VCaP (cell line): Measurements from ENCODE around the gene EP400.
A peak's percentile ranks its signal among the peaks of the same experiment; 100 is the strongest.
"Not testable (repeated sequence)": the region's sequence is repeated elsewhere in the genome, so short reads cannot be mapped to it uniquely, and the experiment has no call there.

ENCODE experiments used
- H3K27ac ChIP-seq: fragments of 450-650 bp; 2 replicates; pipeline ENCODE4 v1.5.1; 2017
- CTCF ChIP-seq: fragments of 450-650 bp; conservative IDR thresholded peaks from 2 replicates; pipeline ENCODE4 v1.5.1; 2017; ENCODE audit warnings: mild to moderate bottlenecking, moderate library complexity

The EP400 gene

GRCh38 chr12:131950182-131950913 lies 606 bp downstream of the EP400 start:
- TF ChIP-seq CTCF: no peak
- H3K27ac ChIP-seq: peak overlapping the region; percentile 88

DNA sequence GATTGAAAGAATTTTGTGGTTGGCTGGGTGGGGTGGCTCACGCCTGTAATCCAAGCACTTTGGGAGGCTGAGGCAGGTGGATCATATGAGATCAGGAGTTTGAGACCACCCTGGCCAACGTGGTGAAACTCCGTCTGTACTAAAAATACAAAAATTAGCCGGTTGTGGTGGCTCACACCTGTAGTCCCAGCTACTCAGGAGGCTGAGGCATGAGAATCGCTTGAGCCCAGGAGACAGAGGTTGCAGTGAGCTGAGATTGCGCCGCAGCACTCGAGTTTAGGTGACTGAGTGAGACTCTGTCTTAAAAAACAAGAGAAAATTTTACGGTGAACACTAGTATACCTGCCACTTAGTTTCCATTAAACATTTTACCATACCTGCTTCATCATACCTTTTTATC lies 4.1 kb downstream of the EP400 start:
- peak overlapping the region; percentile 67 for H3K27ac ChIP-seq

DNA sequence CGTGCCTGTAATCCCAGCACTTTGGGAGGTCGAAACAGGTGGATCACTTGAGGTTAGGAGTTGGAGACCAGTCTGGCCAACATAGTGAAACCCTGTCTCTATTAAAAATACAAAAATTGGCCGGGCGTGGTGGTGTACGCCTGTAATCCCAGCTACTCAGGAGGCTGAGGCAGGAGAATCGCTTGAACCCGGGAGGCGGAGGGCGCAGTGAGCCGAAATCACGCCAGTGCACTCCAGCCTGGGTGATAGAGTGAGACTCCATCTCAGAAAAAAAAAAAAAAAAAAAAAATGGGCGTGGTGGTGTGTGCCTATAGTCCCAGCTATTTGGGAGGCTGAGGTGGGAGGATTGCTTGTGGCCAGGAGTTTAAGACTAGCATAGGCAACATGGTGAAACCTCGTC lies 4.7 kb downstream of the EP400 start:
- not testable (repeated sequence) for H3K27ac ChIP-seq

GRCh38 chr12:131959116-131959515 lies 9.4 kb downstream of the EP400 start:
- H3K27ac ChIP-seq: no peak overlapping the region
- TF ChIP-seq CTCF: no peak

GRCh38 chr12:131959641-131960589 lies 10.2 kb downstream of the EP400 start:
- no peak overlapping the region for H3K27ac ChIP-seq
- no peak for TF ChIP-seq CTCF

DNA sequence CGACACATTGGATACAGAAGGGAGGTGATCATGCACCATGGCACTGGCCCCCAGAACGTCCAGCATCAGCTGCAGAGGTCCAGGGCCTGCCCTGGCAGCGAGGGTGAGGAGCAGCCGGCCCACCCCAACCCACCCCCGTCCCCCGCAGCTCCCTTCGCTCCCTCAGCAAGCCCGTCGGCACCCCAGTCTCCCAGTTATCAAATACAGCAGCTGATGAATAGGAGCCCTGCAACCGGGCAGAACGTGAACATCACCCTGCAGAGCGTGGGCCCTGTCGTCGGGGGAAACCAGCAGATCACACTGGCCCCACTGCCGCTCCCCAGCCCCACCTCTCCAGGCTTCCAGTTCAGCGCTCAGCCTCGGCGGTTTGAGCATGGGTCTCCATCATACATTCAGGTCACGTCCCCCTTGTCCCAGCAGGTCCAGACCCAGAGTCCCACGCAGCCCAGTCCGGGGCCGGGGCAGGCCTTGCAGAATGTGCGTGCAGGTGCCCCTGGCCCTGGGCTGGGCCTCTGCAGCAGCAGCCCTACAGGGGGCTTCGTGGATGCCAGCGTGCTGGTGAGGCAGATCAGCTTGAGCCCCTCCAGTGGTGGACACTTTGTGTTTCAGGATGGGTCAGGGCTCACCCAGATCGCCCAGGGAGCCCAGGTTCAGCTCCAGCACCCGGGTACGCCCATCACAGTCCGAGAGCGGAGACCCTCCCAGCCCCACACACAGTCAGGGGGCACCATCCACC lies 11.0 kb downstream of the EP400 start:
- not testable (repeated sequence) for H3K27ac ChIP-seq

DNA sequence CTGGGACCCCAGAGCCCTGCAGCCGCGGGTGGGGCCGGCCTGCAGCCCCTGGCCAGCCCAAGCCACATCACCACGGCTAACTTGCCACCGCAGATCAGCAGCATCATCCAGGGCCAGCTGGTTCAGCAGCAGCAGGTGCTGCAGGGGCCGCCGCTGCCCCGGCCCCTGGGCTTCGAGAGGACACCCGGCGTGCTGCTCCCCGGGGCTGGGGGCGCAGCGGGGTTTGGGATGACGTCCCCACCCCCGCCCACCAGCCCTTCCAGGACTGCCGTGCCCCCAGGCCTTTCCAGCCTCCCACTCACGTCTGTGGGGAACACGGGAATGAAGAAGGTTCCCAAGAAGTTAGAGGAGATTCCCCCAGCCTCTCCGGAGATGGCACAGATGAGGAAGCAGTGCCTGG lies 11.6 kb downstream of the EP400 start:
- not testable (repeated sequence) for H3K27ac ChIP-seq

DNA sequence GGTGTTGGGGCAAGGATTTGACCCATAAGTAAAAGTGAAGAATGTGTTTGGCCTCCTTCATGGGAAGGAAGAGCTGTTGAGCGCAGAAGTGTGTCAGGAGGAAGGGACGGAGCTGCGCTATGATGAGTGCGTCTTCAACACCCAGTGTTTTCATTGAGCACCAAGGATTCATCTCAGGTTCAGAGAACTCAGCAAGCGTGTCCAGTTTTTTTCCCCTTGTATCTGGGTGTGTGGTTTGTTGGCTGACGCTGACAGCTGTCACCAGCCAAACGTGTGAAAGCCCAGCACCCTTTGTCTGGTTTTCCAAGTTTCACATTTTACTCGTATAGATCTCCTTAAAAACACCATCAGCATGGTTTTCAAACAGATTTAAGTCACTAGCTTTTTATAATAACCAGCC lies 12.3 kb downstream of the EP400 start:
- no peak for TF ChIP-seq CTCF
- H3K27ac ChIP-seq: no peak overlapping the region

- TF ChIP-seq CTCF: no peak
- H3K27ac ChIP-seq: no peak overlapping the region
These were observed 13.6 kb downstream of the EP400 start for GRCh38 chr12:131963381-131963780.
